ENCODE measurements around the gene PI4KB. TPM values are rescaled to one million over a fixed set of nuclear protein-coding genes. Genes with fewer than 3 reads are reported as not detected.
A peak's percentile ranks its signal among the peaks of the same experiment; 100 is the strongest.

PI4KB gene
- total and polyA plus RNA-seq, 2 of the 13 experiments (the other 11 are each of a cell fraction or from before 2014, with no cell fraction given), result 19.5 to 29.3 TPM

GRCh38 chr1:151281225-151281968 is 45.8 kb downstream of the PI4KB start (continued):
- TF ChIP-seq ELF4 (CRISPR knock-in tag; IDR thresholded peaks at IDR 0.05; ENCODE audit: borderline replicate concordance) (peak; percentile 71), HDAC1 (CRISPR knock-in tag; IDR thresholded peaks at IDR 0.05) (peak; percentile 84), ELF1 (CRISPR knock-in tag; IDR thresholded peaks at IDR 0.05) (peak; percentile 78), ZNF644 (CRISPR knock-in tag; IDR thresholded peaks at IDR 0.05; ENCODE audit: low read depth) (no peak), ZNF335 (CRISPR knock-in tag; IDR thresholded peaks at IDR 0.05) (peak; percentile 69), PATZ1 (CRISPR knock-in tag; IDR thresholded peaks at IDR 0.05) (peak; percentile 79; the same call in 1 of the 2 replicates), USF2 (IDR thresholded peaks at IDR 0.05; ENCODE audit: low read depth, low read length) (no peak), USF2 (CRISPR knock-in tag; IDR thresholded peaks at IDR 0.05; ENCODE audit: borderline replicate concordance) (peak; percentile 65; the same call in 1 of the 2 replicates), MAZ (IDR thresholded peaks at IDR 0.05; ENCODE audit: borderline replicate concordance, low read depth, low read length) (peak; percentile 91), MAZ (CRISPR knock-in tag; IDR thresholded peaks at IDR 0.05; ENCODE audit: low read depth) (peak; percentile 78), ZNF569 (CRISPR knock-in tag; IDR thresholded peaks at IDR 0.05; ENCODE audit: borderline replicate concordance) (peak; percentile 48; the same call in 1 of the 2 replicates), EP300 (IDR thresholded peaks at IDR 0.05; ENCODE audit: low read depth in 2 of 2, low read length in 2 of 2) (peak in 1 of 2 experiments; percentile 16; a peak in 2 of 4 replicates), EP300 (CRISPR knock-in tag; IDR thresholded peaks at IDR 0.05; ENCODE audit: borderline replicate concordance) (peak; percentile 21; the same call in 1 of the 2 replicates), REPIN1 (CRISPR knock-in tag; IDR thresholded peaks at IDR 0.05; ENCODE audit: borderline replicate concordance, low read depth) (peak; percentile 60), NFE2L2 (IDR thresholded peaks at IDR 0.05; ENCODE audit: low read length) (no peak), THAP8 (CRISPR knock-in tag; IDR thresholded peaks at IDR 0.05; ENCODE audit: borderline replicate concordance) (no peak; the same call in 1 of the 2 replicates), KLF16 (CRISPR knock-in tag; IDR thresholded peaks at IDR 0.05) (0 out of 4 replicates have a peak, but pooled peaks of 1 of the 2 experiments have one; percentile 58), NR2C2 (CRISPR knock-in tag; IDR thresholded peaks at IDR 0.05; ENCODE audit: borderline replicate concordance) (peak; percentile 89), CREBL2 (CRISPR knock-in tag; IDR thresholded peaks at IDR 0.05; ENCODE audit: borderline replicate concordance) (0 out of 2 replicates have a peak, but pooled peaks have one; percentile 87), ZNF20 (CRISPR knock-in tag; IDR thresholded peaks at IDR 0.05) (no peak)

Data from HepG2 (cell line).